DND-41 (cell line): ENCODE results near the gene CBX4.

Experiments used
- EZH2 ChIP-seq: IDR thresholded peaks from 3 replicates; pipeline ENCODE4 v1.6.1; 2012; ENCODE audit warnings: borderline replicate concordance, low read depth, mild to moderate bottlenecking, moderate library complexity, low read length, inconsistent platforms; ENCODE audit not compliant: severe bottlenecking
- TF ChIP-seq, protein P1 (sequence below): IDR thresholded peaks from 2 replicates; pipeline ENCODE4 v1.5.1; 2012; ENCODE audit warnings: borderline replicate concordance, low read length, moderate library complexity, mild to moderate bottlenecking; ENCODE audit not compliant: poor library complexity, severe bottlenecking; ENCODE audit errors: extremely low read depth

DNA sequence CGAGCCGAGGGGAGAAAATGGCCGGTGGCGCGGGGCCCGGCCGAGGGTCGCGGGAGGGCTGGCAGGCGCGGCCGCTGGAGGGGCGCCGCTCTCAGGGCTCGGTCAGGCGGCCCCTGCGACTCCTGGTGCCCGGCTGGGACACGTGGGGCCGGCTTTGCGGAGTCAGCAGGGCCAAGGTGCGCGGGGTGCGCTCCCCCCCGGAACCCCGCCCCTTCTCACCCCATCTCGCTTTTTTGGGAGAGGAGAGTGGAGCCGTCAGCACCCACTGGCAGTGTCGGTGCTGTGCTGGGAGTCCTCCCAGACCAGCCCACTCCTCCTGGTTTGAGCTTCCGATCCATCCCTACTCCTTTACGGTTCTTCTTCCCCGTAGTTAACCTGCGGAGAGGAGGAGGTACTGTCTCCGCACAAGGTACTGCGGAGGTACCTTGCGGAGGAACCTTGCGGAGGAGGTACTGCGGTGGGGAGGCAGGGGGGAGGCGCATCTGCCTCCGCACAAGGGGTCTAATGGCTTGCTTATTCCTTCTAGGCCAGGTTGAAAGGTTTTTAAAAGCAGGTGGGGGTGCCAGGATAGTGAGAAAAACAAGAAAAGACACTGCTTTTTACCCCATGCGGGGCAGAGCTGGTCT lies 23.3 kb downstream of the CBX4 start:
- TF ChIP-seq, protein P1, sequence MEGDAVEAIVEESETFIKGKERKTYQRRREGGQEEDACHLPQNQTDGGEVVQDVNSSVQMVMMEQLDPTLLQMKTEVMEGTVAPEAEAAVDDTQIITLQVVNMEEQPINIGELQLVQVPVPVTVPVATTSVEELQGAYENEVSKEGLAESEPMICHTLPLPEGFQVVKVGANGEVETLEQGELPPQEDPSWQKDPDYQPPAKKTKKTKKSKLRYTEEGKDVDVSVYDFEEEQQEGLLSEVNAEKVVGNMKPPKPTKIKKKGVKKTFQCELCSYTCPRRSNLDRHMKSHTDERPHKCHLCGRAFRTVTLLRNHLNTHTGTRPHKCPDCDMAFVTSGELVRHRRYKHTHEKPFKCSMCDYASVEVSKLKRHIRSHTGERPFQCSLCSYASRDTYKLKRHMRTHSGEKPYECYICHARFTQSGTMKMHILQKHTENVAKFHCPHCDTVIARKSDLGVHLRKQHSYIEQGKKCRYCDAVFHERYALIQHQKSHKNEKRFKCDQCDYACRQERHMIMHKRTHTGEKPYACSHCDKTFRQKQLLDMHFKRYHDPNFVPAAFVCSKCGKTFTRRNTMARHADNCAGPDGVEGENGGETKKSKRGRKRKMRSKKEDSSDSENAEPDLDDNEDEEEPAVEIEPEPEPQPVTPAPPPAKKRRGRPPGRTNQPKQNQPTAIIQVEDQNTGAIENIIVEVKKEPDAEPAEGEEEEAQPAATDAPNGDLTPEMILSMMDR, result no peak
- no peak for TF ChIP-seq EZH2
